CD14-positive monocyte (primary cell): Measurements from ENCODE around the gene RNF113B. TPM values are rescaled to one million over a fixed set of nuclear protein-coding genes. Genes with fewer than 3 reads are reported as not detected.

Source experiments
- DNase-seq, 3 donors: peaks; one replicate each; pipeline ENCODE4 v3.0.0-alpha.2; 2011 to 2022
- H2AFZ ChIP-seq: 2 replicates; pipeline ENCODE4 v1.6.0; 2012; ENCODE audit warnings: mild to moderate bottlenecking, low read depth, low read length, inconsistent platforms; ENCODE audit not compliant: insufficient read depth, poor library complexity, severe bottlenecking
- H3K27ac ChIP-seq, 2 donors: 1 replicate in 1 of 2; 2 replicates in 1 of 2; pipeline ENCODE4 v1.5.1; 2012 to 2013; ENCODE audit warnings: low read length in 2 of 2, control low read depth in 1 of 2, inconsistent platforms in 1 of 2, low read depth in 1 of 2, mild to moderate bottlenecking in 1 of 2
- H3K27me3 ChIP-seq, 2 donors: one replicate each; pipeline versions ENCODE4 v1.6.0 to v1.6.1; 2011 to 2013; ENCODE audit warnings: low read length in 2 of 2; ENCODE audit not compliant: control insufficient read depth in 2 of 2, insufficient read depth in 2 of 2
- H3K36me3 ChIP-seq, 2 donors: replicated peaks in 1 of 2; 1 replicate in 1 of 2; 2 replicates in 1 of 2; pipeline versions ENCODE4 v1.5.1 to v1.6.1; 2012 to 2013; ENCODE audit warnings: low read length in 2 of 2, control low read depth in 1 of 2, inconsistent platforms in 1 of 2, mild to moderate bottlenecking in 1 of 2; ENCODE audit not compliant: insufficient read depth in 2 of 2, control insufficient read depth in 1 of 2
- H3K4me1 ChIP-seq, 2 donors: 1 replicate in 1 of 2; 2 replicates in 1 of 2; pipeline versions ENCODE4 v1.5.1 to v1.6.1; 2012 to 2013; ENCODE audit warnings: low read length in 2 of 2, control low read depth in 1 of 2, inconsistent platforms in 1 of 2, mild to moderate bottlenecking in 1 of 2, moderate library complexity in 1 of 2; ENCODE audit not compliant: insufficient read depth in 2 of 2, control insufficient read depth in 1 of 2
- H3K4me2 ChIP-seq: replicated peaks from 2 replicates; pipeline ENCODE3; 2012; ENCODE audit warnings: low read length, moderate library complexity, mild to moderate bottlenecking; ENCODE audit not compliant: poor library complexity, severe bottlenecking; ENCODE audit errors: extremely low read depth
- H3K4me3 ChIP-seq, 3 experiments: fragments of 200-600 bp in 1 of 3; sonication (generic) in 1 of 3; replicated peaks in 1 of 3; 1 replicate in 2 of 3; 2 replicates in 1 of 3; pipeline ENCODE4 v1.5.1; 2011 to 2013; ENCODE audit warnings: low read length in 3 of 3, mild to moderate bottlenecking in 3 of 3, control low read depth in 2 of 3, low read depth in 2 of 3, inconsistent platforms in 1 of 3, moderate library complexity in 1 of 3
- H3K79me2 ChIP-seq: 2 replicates; pipeline ENCODE4 v1.6.0; 2012; ENCODE audit warnings: mild to moderate bottlenecking, control low read depth, inconsistent platforms, low read length, moderate library complexity; ENCODE audit not compliant: insufficient read depth
- H3K9ac ChIP-seq: 2 replicates; pipeline ENCODE4 v1.6.0; 2017; ENCODE audit warnings: low read length, mild to moderate bottlenecking; ENCODE audit not compliant: insufficient read depth, poor library complexity, severe bottlenecking
- H3K9me3 ChIP-seq, 2 donors: replicated peaks in 1 of 2; 1 replicate in 1 of 2; 2 replicates in 1 of 2; pipeline versions ENCODE4 v1.5.1 to v1.6.1; 2012 to 2013; ENCODE audit warnings: low read length in 2 of 2, control low read depth in 1 of 2; ENCODE audit not compliant: control insufficient read depth in 1 of 2, insufficient read depth in 1 of 2
- H4K20me1 ChIP-seq: 2 replicates; pipeline ENCODE4 v1.6.0; 2012; ENCODE audit warnings: mild to moderate bottlenecking, low read length, control low read depth, moderate library complexity; ENCODE audit not compliant: insufficient read depth
- H3K27ac Mint-ChIP-seq, 7 donors: one replicate each; pipeline ENCODE4 v1.8.0; 2020; ENCODE audit warnings: mild to moderate bottlenecking in 7 of 7, mixed read lengths in 7 of 7, moderate library complexity in 6 of 7, inconsistent platforms in 2 of 7
- H3K27me3 Mint-ChIP-seq, 3 donors: one replicate each; pipeline ENCODE4 v1.8.0; 2021 to 2022; ENCODE audit warnings: low read depth in 3 of 3, mild to moderate bottlenecking in 3 of 3, mixed read lengths in 3 of 3, moderate library complexity in 3 of 3, inconsistent platforms in 1 of 3
- H3K36me3 Mint-ChIP-seq, 2 donors: one replicate each; pipeline ENCODE4 v1.8.0; 2020; ENCODE audit warnings: mixed read lengths in 2 of 2, inconsistent platforms in 1 of 2, mild to moderate bottlenecking in 1 of 2
- H3K4me1 Mint-ChIP-seq: one replicate; pipeline ENCODE4 v1.8.0; 2020; ENCODE audit warnings: mild to moderate bottlenecking, mixed read lengths
- H3K4me3 Mint-ChIP-seq, 2 donors: one replicate each; pipeline ENCODE4 v1.8.0; 2020; ENCODE audit warnings: mild to moderate bottlenecking in 2 of 2, mixed read lengths in 2 of 2, moderate library complexity in 1 of 2
- H3K9me3 Mint-ChIP-seq, 7 donors: one replicate each; pipeline ENCODE4 v1.8.0; 2020 to 2022; ENCODE audit warnings: mixed read lengths in 7 of 7, mild to moderate bottlenecking in 6 of 7, moderate library complexity in 6 of 7, inconsistent platforms in 2 of 7
- CTCF ChIP-seq: fragments of 200-600 bp; IDR thresholded peaks from one replicate; pipeline ENCODE4 v1.8.0; 2022; ENCODE audit warnings: antibody characterized with exemption, mild to moderate bottlenecking
- WGBS: methylation state at CpG from one replicate; pipeline ENCODE4 v1.1.5; 2013; ENCODE audit warnings: missing lambda C conversion rate; ENCODE audit not compliant: insufficient coverage; 5-methylcytosine and 5-hydroxymethylcytosine counted together
- intact Hi-C, 2 donors: fragments of 100-400 bp; cut with micrococcal nuclease; formaldehyde crosslinking; loops; one replicate each; pipeline versions ENCODE4 v1.15.0 to v1.15.1; 2023
- polyA plus RNA-seq, 3 donors: library from polyadenylated mRNA; depleted of rRNA in 1 of 3; unstranded in 2 of 3; stranded (reverse) in 1 of 3; fragments of 300-500 nt in 2 of 3; fragments of >200 nt in 1 of 3; fragmentation: Illumina TruSeq in 2 of 3; gene quantifications; 1 replicate in 2 of 3; 2 replicates in 1 of 3; pipeline ENCODE4 v1.2.3, GENCODE V29; 2012 to 2021

Gene RNF113B
- polyA plus RNA-seq, 3 donors, result not detected

GRCh38 chr13:98187155-98187964 lies 10.3 kb upstream of the RNF113B start:
- intact Hi-C loops, result no loop called here
- Histone ChIP-seq H2AFZ (no peak overlapping the region), H3K27me3 (no peaks in the 10 kb centered on the region), H3K4me3 (no peak overlapping the region), H3K4me1 (no peaks in the 10 kb centered on the region), H3K9me3 (no peaks in the 10 kb centered on the region), H3K27ac (no peak overlapping the region), H3K36me3 (no peaks in the 10 kb centered on the region), H3K9ac (no peak overlapping the region), H3K79me2 (no peaks in the 10 kb centered on the region), H4K20me1 (no peaks in the 10 kb centered on the region), H3K4me2 (no peak overlapping the region)
- no peak for TF ChIP-seq CTCF
- no peaks in the 10 kb centered on the region for H3K4me1 Mint-ChIP-seq
- peaks cover 0 to 3% (median 0%) of the 10 kb centered on the region in 7 donors for H3K9me3 Mint-ChIP-seq
- WGBS, result 75% methylated on average over 4 of the region's 4 CpGs
- no peak overlapping the region for H3K27ac Mint-ChIP-seq
- no peak overlapping the region for H3K4me3 Mint-ChIP-seq
- no peak for DNase-seq
- H3K36me3 Mint-ChIP-seq, result no peaks in the 10 kb centered on the region
- H3K27me3 Mint-ChIP-seq, result peaks cover 0 to 2% (median 1%) of the 10 kb centered on the region in 3 donors

DNA sequence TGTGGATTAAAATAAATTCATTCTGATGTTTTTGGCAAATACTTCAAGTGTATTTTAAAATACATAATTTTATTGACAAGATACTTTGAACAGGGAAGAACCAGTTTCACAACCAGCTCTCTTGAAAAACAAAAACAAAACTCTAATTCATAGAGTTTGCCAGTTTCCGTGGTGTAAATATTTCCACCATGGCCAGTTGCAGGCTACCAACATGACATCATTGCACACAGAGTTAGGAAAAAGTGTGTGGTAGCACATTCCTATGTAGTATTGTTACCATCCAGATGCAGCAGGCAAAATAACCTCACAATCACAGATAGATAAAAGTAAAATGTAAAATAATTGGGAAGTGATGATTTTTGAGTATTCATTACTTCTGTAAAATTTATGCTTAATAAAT lies 7.7 kb upstream of the RNF113B start:
- Mint-ChIP-seq H3K36me3 (no peaks in the 10 kb centered on the region), H3K27me3 (peaks cover 0 to 3% (median 2%) of the 10 kb centered on the region in 3 donors), H3K9me3 (peaks cover 0 to 3% (median 0%) of the 10 kb centered on the region in 7 donors), H3K27ac (no peak overlapping the region), H3K4me1 (no peaks in the 10 kb centered on the region), H3K4me3 (no peak overlapping the region)
- TF ChIP-seq CTCF, result no peak
- no peaks in the 10 kb centered on the region for H3K27me3 ChIP-seq
- no peaks in the 10 kb centered on the region for H3K9me3 ChIP-seq
- WGBS, result no CpG with 5 or more reads among the region's 1 CpG
- DNase-seq, result no peak
- H2AFZ ChIP-seq, result no peak overlapping the region
- H3K36me3 ChIP-seq, result no peaks in the 10 kb centered on the region
- H3K27ac ChIP-seq, result no peak overlapping the region
- H4K20me1 ChIP-seq, result no peaks in the 10 kb centered on the region
- no peak overlapping the region for H3K9ac ChIP-seq
- intact Hi-C loops, result no loop called here
- H3K79me2 ChIP-seq, result no peaks in the 10 kb centered on the region
- H3K4me3 ChIP-seq, result no peak overlapping the region
- no peaks in the 10 kb centered on the region for H3K4me1 ChIP-seq
- H3K4me2 ChIP-seq, result no peak overlapping the region
